Stimulated activated CD4-positive, alpha-beta T cell treated with anti-CD3 and anti-CD28 coated beads, Interleukin-15, amount 100 ng/mL, for 24 hours (primary cell): Measurements from ENCODE around the gene MED29.

Source experiments
- DNase-seq: peaks from one replicate; pipeline ENCODE4 v3.0.0-alpha.2; 2020

MED29 gene

DNA sequence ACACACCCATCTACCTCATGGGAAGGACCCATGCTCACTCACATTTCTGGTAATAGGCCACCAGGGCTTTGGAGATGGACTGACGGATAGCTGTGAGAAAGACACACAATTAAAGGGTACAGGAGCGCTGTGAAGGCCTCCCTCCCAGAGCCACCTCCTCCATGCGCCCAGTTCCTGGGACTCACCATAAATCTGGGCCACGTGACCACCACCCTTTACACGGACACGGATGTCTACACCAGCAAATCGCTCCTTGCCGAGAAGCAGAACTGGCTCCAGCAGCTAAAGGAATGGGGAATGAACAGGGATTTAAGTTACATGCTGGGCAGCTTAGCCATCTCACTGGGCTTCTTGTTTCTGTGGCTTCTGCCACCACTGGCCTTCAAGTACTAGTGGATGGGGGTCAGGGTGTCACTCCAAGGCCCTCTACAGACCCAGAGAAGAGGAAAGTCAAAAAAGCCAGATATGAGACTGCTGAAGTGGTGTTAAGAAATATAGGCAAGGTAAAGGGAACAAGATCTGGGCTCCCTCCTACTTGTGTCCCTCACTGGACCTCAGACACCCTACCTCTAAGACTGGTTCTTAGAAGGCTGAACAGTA, 42.4 kb downstream of the MED29 start:
- no peak for DNase-seq

DNA sequence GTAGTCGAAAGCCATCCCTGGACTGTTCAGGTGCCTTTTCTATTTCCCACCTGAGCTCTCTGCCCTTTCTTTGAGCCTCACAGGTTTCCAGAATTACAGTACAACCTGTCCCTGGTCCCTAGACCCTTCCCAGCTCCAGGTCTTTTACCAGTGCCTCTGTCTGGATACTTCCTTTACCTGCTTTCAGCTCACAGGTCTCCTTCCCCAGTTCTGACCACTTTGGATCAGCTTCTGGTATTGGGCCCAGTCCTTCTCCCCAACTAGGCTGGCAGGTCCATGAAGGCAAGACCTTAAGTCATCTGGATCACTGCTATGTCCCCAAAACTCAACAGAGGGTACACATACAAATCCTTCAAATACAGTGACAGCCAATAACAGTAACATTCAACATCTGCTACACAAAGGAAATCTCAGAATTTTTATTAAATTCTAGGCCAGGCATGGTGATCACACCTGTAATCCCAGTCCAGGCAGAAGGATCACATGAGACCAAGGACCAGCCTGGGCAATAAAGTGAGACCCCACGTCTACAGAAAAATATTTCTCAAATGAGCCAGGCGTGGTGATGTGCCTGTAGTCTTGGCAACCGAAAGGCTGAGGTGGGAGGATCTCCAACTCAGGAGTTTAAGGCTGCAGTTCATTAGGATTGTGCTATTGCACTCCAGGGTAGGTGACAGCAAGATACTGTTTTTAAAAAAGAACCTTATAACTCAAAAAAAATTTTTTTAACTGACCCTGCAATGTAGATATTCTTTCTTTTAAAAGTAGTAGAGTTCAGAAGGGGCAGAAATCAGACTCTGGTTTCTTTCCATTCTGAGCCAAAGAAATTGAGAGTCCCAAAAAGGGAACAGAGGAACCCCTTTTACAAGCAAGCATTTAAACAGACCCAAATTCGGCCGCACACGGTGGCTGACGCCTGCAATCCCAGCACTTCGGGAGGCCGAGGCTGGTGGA, 43.2 kb downstream of the MED29 start:
- no peak for DNase-seq

DNA sequence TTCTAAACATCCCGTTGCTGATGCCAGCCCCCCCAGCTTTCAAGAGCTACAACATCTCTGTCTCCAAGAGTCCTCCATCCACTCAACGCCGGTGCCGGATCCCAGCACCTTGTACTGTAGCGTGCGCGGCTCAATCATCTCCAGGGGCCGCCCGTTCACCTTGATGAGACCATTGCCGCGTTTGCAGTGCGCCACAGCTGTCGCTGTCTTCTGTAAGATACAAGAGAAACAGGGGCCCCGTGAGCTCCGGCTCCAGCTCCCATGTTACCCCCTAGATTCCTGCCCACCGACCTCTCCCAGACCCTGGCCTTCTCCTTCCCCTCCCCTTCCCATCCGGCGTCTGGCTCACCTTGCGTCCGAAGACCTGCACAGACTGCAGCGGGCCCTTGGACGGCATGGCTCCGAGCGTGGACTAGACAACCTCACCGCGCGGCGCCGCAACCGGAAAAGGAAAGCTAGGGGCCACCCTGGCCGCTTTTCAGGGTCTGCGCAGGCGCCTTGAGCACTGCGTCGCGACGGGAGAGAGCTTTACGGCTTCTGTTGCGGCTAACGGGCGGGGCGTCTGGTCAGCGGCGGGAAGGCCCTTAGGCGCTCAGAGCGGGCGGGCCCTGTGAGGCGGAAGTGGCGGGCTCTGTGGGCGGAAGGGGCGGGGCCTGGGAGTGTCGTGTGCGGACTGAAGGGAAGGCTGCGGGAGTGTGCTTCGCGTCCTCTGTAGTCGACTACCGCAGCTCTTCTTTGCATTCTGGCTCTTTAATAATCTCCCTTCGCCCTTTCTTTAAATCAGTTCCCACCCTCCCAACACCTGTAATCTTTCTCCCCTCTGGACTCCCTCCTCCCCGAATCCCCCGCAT, 44.5 kb downstream of the MED29 start, which contains the start of gene RPS16:
Gene RPS16 (minus strand): TSS at position 451 of the 851 bp plus-strand sequence. CDS start 54 bp downstream, at position 397.
- peak; percentile 100 for DNase-seq

DNA sequence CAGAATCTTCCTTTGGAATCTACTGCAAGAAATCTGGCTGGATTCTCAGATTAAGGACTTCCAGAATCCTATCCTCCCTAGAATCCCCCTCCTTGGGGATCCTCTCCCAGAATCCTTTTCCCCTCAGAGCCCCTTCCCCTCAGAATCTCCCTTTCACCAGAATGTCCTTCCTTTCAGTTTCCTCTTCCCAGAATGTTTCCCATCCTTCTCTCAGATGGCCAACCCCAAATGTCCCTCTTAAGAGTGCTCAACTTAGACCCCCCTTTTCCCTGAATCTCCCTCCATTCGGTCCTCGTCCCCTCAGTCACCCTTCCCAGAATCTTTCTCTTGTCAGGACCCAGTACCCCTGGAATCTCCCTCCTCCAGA, 45.2 kb downstream of the MED29 start:
- DNase-seq = no peak

DNA sequence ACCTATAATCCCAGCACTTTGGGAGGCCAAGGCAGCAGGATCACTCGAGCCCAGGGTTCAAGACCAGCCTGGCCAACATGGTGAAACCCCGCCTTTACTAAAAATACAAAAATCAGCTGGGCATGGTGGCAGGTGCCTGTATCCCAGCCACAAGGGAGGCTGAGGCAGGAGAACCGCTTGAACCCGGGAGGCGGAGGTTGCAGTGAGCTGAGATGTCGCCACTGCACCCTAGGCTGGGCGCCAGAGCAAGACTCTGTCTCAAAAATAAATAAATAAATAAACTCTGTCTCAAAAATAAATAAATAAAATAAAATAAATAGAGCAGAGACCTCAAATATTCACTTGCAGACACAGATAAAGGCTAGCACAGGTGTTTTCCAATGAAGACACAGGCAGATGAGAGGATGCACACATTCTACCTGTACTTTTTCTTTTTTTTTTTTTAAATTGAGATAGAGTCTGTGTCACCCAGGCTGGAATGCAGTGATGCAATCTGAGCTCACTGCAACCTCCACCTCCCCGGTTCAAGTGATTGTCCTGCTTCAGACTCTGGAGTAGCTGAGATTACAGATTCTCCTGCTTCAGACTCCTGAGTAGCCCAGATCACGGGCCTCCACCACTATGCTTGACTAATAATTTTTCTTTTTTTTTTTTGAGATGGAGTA, 47.2 kb downstream of the MED29 start:
- DNase-seq = no peak

DNA sequence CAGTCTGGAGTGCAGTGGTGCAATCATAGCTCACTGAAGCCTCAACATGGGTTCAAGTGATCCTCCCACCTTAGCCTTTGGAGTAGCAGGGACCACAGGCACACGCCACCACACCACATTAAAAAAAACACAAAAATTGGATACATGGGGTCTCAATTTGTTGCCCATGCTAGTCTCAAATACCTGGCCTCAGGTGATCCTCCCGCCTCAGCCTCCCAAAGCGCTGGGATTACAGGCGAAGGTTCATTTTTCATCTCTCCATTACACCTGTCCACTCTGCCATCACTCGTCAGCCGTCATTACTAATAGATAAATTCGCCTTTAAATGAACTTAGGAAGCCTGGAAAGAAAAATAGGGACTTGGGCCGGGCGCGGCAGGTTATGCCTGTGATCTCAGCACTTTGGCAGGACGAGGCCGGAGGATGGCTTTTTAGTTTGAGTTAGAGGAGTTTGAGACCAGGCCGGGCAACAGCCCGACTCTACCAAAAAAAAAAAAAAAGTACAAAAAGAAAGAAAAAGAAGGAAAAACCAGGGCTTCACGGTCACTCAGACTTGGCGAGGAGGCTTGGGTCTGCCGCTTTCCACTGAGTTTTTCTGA, 53.5 kb downstream of the MED29 start:
- no peak for DNase-seq

DNA sequence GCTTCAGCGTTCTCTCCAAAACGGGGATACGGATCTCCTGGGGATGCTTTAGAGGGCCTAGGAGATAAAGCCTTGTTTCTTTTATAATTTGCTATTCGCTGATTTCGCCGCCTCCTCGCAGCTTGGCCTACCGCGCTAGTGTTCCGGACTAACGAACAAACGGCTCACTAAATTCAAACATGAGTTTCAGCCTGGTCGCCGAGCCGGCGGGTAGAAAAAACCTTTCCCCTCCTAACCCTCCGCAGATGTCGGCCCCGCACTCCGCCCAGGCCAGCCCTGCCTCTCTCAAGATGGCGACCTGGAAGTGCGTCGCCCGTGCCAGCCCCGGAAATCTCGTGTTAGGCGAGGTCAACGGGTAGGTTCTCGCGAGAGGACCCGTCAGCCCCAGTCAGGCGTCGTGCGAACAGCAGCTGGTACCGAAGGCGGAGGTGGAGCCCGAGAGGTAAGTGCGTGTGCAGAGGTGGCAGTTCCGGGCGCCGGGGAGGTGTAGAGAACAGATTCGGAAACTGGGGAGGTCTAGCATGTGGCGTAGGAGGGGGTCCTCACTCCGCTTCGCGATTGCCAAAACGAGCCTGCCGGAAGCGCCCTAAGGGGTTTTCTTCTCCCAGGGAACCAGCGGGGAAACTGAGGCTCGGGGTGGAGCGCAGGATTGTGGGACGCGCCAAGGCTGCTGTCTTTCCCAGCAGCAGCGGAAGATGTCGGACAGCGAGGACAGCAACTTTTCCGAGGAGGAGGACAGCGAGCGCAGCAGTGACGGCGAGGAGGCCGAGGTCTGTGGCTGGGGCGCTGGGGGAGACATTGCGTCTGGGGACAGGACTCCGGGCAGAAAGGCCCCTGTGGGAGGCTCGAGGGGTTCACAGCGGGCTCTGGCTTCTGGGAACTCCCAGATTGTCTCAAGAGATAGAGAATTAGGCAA, 54.3 kb downstream of the MED29 start, which contains the start of gene SUPT5H:
Gene SUPT5H (plus strand): TSS at position 387 of the 916 bp plus-strand sequence. CDS start 309 bp downstream, at position 696.
- DNase-seq = peak; percentile 99

DNA sequence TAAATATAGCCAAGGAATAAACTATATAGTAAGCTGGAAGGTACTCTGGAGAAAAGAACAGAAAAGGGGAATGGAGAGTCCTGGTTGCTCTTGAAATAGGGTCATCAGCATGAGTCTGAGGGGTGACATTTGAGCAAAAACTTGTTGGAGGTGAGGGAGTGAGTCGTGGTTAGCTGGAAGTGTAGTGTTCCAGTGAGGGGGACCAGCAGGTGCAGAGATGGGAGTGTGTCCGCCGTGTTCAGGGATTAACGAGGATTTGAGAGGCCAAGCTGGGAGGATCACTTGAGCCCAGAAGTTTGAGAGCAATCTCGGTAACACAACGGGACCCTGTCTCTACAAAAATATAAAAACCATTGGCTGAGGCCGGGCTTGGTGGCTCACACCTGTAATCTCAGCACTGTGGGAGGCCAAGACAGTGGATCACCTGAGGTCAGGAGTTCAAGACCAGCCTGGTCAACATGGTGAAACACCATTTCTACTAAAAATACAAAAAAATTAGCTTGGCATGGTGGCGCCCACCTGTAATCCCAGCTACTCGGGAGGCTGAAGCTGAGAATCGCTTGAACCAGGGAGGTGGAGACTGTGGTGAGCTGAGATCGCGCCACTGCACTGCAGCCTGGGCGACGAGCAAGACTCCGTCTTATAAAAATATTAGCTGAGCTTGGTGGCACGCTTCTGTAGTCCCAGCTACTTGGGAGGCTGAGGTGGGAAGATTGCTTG, 55.3 kb downstream of the MED29 start:
- DNase-seq = no peak

DNA sequence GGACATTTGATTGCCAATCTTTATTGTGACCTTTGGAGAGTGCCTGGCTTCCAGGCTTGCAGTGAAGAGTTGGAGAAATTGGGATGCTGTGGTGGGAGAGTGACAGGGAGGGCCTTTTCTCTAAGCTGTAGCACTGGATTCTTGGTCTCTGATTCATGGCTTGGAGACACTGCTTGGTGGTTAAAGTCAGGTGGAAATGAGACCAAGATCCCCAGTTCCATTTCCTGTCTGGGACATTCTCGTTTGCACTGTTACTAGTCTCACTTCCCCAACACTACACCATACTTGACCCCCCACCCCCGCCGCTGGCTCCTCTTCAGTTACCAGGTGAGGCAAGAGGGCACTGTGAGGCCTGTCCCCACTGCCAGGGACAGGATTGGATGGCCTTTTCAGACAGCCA, 57.1 kb downstream of the MED29 start:
- peak; percentile 56 for DNase-seq

DNA sequence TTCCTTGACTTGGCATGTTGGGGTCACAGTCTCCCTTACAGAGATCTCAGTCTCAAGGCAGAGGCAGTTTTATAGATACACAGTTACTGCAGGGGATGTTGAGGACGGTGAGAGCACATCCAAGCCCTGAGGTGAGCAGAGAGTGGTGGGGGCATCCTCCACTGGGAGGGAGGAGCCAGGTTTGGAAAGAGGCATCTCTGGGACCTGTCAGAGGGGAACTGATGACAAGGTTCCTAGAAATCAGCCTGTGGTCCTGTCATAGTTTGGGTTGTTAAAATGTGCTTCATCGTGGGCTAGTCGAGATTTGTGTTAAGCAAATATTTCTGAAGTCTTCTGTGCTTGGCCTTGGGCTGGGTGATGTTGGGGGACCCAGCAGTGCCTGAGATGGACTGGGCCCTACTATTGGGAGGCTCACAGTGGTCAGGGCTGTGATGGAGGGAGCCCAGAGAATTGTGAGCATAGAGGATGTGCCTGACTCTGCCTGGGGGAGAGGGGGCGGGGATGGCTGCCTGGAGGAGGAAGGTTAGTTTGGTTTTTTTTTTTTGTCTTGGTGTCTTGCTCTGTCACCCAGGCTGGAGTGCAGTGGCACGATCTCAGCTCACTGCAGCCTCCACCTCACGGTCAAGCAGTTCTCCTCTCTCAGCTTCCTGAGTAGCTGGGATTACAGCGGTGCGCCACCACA, 58.1 kb downstream of the MED29 start:
- no peak for DNase-seq
